Measurements from ENCODE around the gene FIGNL2.

FIGNL2 gene

GRCh38 chr12:51870504-51870903 lies 22.0 kb upstream of the FIGNL2 start:
- no peak for TF ChIP-seq CTCF (IDR thresholded peaks at IDR 0.05; ENCODE audit: low read depth, low read length)
- no peak overlapping the region for H3K4me3 ChIP-seq (ENCODE audit: low read depth, low read length)
- in situ Hi-C loops (cut with HindIII; ENCODE audit: low sequenced_read_pairs), result no loop called here
- no peak for DNase-seq (ENCODE audit: low read depth, low spot score)

- no peak for DNase-seq (ENCODE audit: low read depth, low spot score)
- in situ Hi-C loops (cut with HindIII; ENCODE audit: low sequenced_read_pairs), result no loop called here
- H3K4me3 ChIP-seq (ENCODE audit: low read depth, low read length), result no peak overlapping the region
- TF ChIP-seq CTCF (IDR thresholded peaks at IDR 0.05; ENCODE audit: low read depth, low read length), result no peak
These were observed 21.4 kb upstream of the FIGNL2 start for GRCh38 chr12:51869931-51870330.

- in situ Hi-C loops (cut with HindIII; ENCODE audit: low sequenced_read_pairs), result no loop called here
- DNase-seq (ENCODE audit: low read depth, low spot score), result no peak
- H3K4me3 ChIP-seq (ENCODE audit: low read depth, low read length), result peak overlapping the region; percentile 42
- TF ChIP-seq CTCF (IDR thresholded peaks at IDR 0.05; ENCODE audit: low read depth, low read length), result no peak
These were observed 21.0 kb upstream of the FIGNL2 start for GRCh38 chr12:51869496-51869865.

GRCh38 chr12:51868821-51869495 lies 20.4 kb upstream of the FIGNL2 start:
- no peak for TF ChIP-seq CTCF (IDR thresholded peaks at IDR 0.05; ENCODE audit: low read depth, low read length)
- in situ Hi-C loops (cut with HindIII; ENCODE audit: low sequenced_read_pairs), result no loop called here
- DNase-seq (ENCODE audit: low read depth, low spot score), result no peak
- H3K4me3 ChIP-seq (ENCODE audit: low read depth, low read length), result peak overlapping the region; percentile 42

GRCh38 chr12:51867796-51868428 lies 19.4 kb upstream of the FIGNL2 start:
- in situ Hi-C loops (cut with HindIII; ENCODE audit: low sequenced_read_pairs), result no loop called here
- DNase-seq (ENCODE audit: low read depth, low spot score), result no peak
- no peak overlapping the region for H3K4me3 ChIP-seq (ENCODE audit: low read depth, low read length)
- no peak for TF ChIP-seq CTCF (IDR thresholded peaks at IDR 0.05; ENCODE audit: low read depth, low read length)

GRCh38 chr12:51867371-51867770 lies 18.9 kb upstream of the FIGNL2 start:
- no peak for TF ChIP-seq CTCF (IDR thresholded peaks at IDR 0.05; ENCODE audit: low read depth, low read length)
- in situ Hi-C loops (cut with HindIII; ENCODE audit: low sequenced_read_pairs), result no loop called here
- DNase-seq (ENCODE audit: low read depth, low spot score), result no peak
- H3K4me3 ChIP-seq (ENCODE audit: low read depth, low read length), result no peak overlapping the region

Measured in astrocyte of the spinal cord (primary cell).